Astrocyte (in vitro differentiated cells and primary cell): ENCODE results near the gene DOCK3. TPM values are rescaled to one million over a fixed set of nuclear protein-coding genes. Genes with fewer than 3 reads are reported as not detected.

Experiments
- DNase-seq: peaks from one replicate; pipeline ENCODE4 v3.0.0-alpha.2; 2010; ENCODE audit warnings: low read depth
- FAIRE-seq: peaks from 2 replicates; lab custom pipeline; 2011; peaks lifted over from hg19 to GRCh38; lab: Jason Lieb, UNC
- H2AFZ ChIP-seq: 2 replicates; pipeline ENCODE4 v1.6.0; 2012; ENCODE audit warnings: low read depth, low read length, inconsistent platforms
- H3K27ac ChIP-seq: 2 replicates; pipeline ENCODE4 v1.5.1; 2011; ENCODE audit warnings: low read depth, low read length, inconsistent platforms
- H3K27me3 ChIP-seq: 2 replicates; pipeline ENCODE4 v1.6.0; 2011; ENCODE audit warnings: low read length, inconsistent platforms; ENCODE audit not compliant: insufficient read depth
- H3K36me3 ChIP-seq: 2 replicates; pipeline ENCODE4 v1.5.1; 2011; ENCODE audit warnings: low read length, inconsistent platforms; ENCODE audit not compliant: insufficient read depth
- H3K4me1 ChIP-seq: 2 replicates; pipeline ENCODE4 v1.5.1; 2011; ENCODE audit warnings: low read length, inconsistent platforms; ENCODE audit not compliant: insufficient read depth
- H3K4me2 ChIP-seq: 2 replicates; pipeline ENCODE4 v1.6.0; 2012; ENCODE audit warnings: low read length, inconsistent platforms
- H3K4me3 ChIP-seq: 2 replicates; pipeline ENCODE4 v1.5.1; 2011; ENCODE audit warnings: low read depth, mild to moderate bottlenecking, low read length, inconsistent platforms; ENCODE audit not compliant: insufficient read depth
- H3K79me2 ChIP-seq: 2 replicates; pipeline ENCODE4 v1.6.0; 2012; ENCODE audit warnings: mild to moderate bottlenecking, low read length, inconsistent platforms; ENCODE audit not compliant: insufficient read depth
- H3K9ac ChIP-seq: 2 replicates; pipeline ENCODE4 v1.6.0; 2012; ENCODE audit warnings: mild to moderate bottlenecking, low read length, inconsistent platforms
- H3K9me3 ChIP-seq: 2 replicates; pipeline ENCODE4 v1.5.1; 2012; ENCODE audit warnings: low read depth, mild to moderate bottlenecking, low read length, inconsistent platforms; ENCODE audit not compliant: insufficient read depth
- H4K20me1 ChIP-seq: 2 replicates; pipeline ENCODE4 v1.6.0; 2012; ENCODE audit warnings: low read length, inconsistent platforms; ENCODE audit not compliant: insufficient read depth
- H3K27ac Mint-ChIP-seq: one replicate; pipeline ENCODE4 v1.8.0; 2021; ENCODE audit warnings: mild to moderate bottlenecking, mixed read lengths; ENCODE audit not compliant: unreplicated experiment
- H3K27me3 Mint-ChIP-seq: one replicate; pipeline ENCODE4 v1.8.0; 2021; ENCODE audit warnings: low read depth, mixed read lengths; ENCODE audit not compliant: unreplicated experiment
- H3K36me3 Mint-ChIP-seq: one replicate; pipeline ENCODE4 v1.8.0; 2021; ENCODE audit warnings: low read depth, mixed read lengths; ENCODE audit not compliant: unreplicated experiment
- H3K4me1 Mint-ChIP-seq: one replicate; pipeline ENCODE4 v1.8.0; 2021; ENCODE audit warnings: low read depth, mixed read lengths; ENCODE audit not compliant: unreplicated experiment
- H3K4me3 Mint-ChIP-seq: one replicate; pipeline ENCODE4 v1.8.0; 2021; ENCODE audit warnings: mild to moderate bottlenecking, moderate library complexity, mixed read lengths; ENCODE audit not compliant: unreplicated experiment
- H3K9me3 Mint-ChIP-seq: one replicate; pipeline ENCODE4 v1.8.0; 2021; ENCODE audit warnings: mild to moderate bottlenecking, mixed read lengths; ENCODE audit not compliant: unreplicated experiment
- EZH2 ChIP-seq: IDR thresholded peaks from 2 replicates; pipeline ENCODE4 v1.6.1; 2012; ENCODE audit warnings: mild to moderate bottlenecking, low read length, inconsistent platforms; ENCODE audit not compliant: insufficient read depth
- total RNA-seq: library from RNA; stranded (reverse); gene quantifications from 2 replicates; pipeline ENCODE4 v1.2.1, GENCODE V29; 2021
- TF ChIP-seq, protein P1 (sequence below): IDR thresholded peaks from 2 replicates; pipeline ENCODE4 v1.5.1; 2011; ENCODE audit warnings: low read depth, mild to moderate bottlenecking, inconsistent platforms, low read length, moderate library complexity; ENCODE audit not compliant: insufficient read depth

Gene DOCK3
- total RNA-seq, 1 donor from 2014 or later: 3.3 TPM

GRCh38 chr3:51333021-51333420, 658.3 kb downstream of the DOCK3 start:
- H3K27ac Mint-ChIP-seq: no peak overlapping the region
- H3K4me3 ChIP-seq: no peak overlapping the region
- H3K27ac ChIP-seq: no peak overlapping the region
- DNase-seq: no peak
- no peaks in the 10 kb centered on the region for H3K36me3 ChIP-seq
- no peaks in the 10 kb centered on the region for H3K27me3 Mint-ChIP-seq
- FAIRE-seq: no peak
- H3K36me3 Mint-ChIP-seq: no peaks in the 10 kb centered on the region
- TF ChIP-seq EZH2: no peak
- no peak overlapping the region for H2AFZ ChIP-seq
- H3K9ac ChIP-seq: no peak overlapping the region
- H4K20me1 ChIP-seq: no peaks in the 10 kb centered on the region
- H3K4me1 Mint-ChIP-seq: peaks cover 10% of the 10 kb centered on the region
- no peaks in the 10 kb centered on the region for H3K27me3 ChIP-seq
- H3K9me3 Mint-ChIP-seq: peaks cover 3% of the 10 kb centered on the region
- H3K4me1 ChIP-seq: no peaks in the 10 kb centered on the region
- no peaks in the 10 kb centered on the region for H3K79me2 ChIP-seq
- no peaks in the 10 kb centered on the region for H3K9me3 ChIP-seq
- H3K4me2 ChIP-seq: no peak overlapping the region
- H3K4me3 Mint-ChIP-seq: no peak overlapping the region

- TF ChIP-seq, protein P1, sequence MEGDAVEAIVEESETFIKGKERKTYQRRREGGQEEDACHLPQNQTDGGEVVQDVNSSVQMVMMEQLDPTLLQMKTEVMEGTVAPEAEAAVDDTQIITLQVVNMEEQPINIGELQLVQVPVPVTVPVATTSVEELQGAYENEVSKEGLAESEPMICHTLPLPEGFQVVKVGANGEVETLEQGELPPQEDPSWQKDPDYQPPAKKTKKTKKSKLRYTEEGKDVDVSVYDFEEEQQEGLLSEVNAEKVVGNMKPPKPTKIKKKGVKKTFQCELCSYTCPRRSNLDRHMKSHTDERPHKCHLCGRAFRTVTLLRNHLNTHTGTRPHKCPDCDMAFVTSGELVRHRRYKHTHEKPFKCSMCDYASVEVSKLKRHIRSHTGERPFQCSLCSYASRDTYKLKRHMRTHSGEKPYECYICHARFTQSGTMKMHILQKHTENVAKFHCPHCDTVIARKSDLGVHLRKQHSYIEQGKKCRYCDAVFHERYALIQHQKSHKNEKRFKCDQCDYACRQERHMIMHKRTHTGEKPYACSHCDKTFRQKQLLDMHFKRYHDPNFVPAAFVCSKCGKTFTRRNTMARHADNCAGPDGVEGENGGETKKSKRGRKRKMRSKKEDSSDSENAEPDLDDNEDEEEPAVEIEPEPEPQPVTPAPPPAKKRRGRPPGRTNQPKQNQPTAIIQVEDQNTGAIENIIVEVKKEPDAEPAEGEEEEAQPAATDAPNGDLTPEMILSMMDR: no peak
- no peak for TF ChIP-seq EZH2
These were observed 661.5 kb downstream of the DOCK3 start for GRCh38 chr3:51336261-51336660.

GRCh38 chr3:51337666-51338065, 662.9 kb downstream of the DOCK3 start:
- Histone ChIP-seq H4K20me1 (no peaks in the 10 kb centered on the region), H3K4me1 (peaks cover 23% of the 10 kb centered on the region), H3K4me2 (no peak overlapping the region), H3K79me2 (no peaks in the 10 kb centered on the region), H3K9ac (no peak overlapping the region), H2AFZ (no peak overlapping the region), H3K36me3 (no peaks in the 10 kb centered on the region), H3K27ac (no peak overlapping the region), H3K27me3 (no peaks in the 10 kb centered on the region), H3K4me3 (no peak overlapping the region), H3K9me3 (no peaks in the 10 kb centered on the region)
- no peak for TF ChIP-seq EZH2
- TF ChIP-seq, protein P1: no peak
- no peaks in the 10 kb centered on the region for H3K27me3 Mint-ChIP-seq
- no peak overlapping the region for H3K4me3 Mint-ChIP-seq
- H3K36me3 Mint-ChIP-seq: peaks cover 4% of the 10 kb centered on the region
- H3K27ac Mint-ChIP-seq: no peak overlapping the region
- DNase-seq (no peak), FAIRE-seq (no peak)
- peaks cover 31% of the 10 kb centered on the region for H3K4me1 Mint-ChIP-seq
- peaks cover 3% of the 10 kb centered on the region for H3K9me3 Mint-ChIP-seq

More at GRCh38 chr3:51336261-51336660, 661.5 kb downstream of the DOCK3 start:
- no peaks in the 10 kb centered on the region for H4K20me1 ChIP-seq
- H3K27me3 ChIP-seq: no peaks in the 10 kb centered on the region
- Mint-ChIP-seq H3K36me3 (peaks cover 4% of the 10 kb centered on the region), H3K27me3 (no peaks in the 10 kb centered on the region), H3K4me1 (peaks cover 28% of the 10 kb centered on the region), H3K27ac (peak overlapping the region; percentile 58), H3K9me3 (peaks cover 3% of the 10 kb centered on the region), H3K4me3 (no peak overlapping the region)
- H2AFZ ChIP-seq: no peak overlapping the region
- H3K9ac ChIP-seq: no peak overlapping the region
- no peak overlapping the region for H3K27ac ChIP-seq
- H3K4me2 ChIP-seq: no peak overlapping the region
- H3K4me3 ChIP-seq: no peak overlapping the region
- H3K36me3 ChIP-seq: no peaks in the 10 kb centered on the region
- no peaks in the 10 kb centered on the region for H3K9me3 ChIP-seq
- no peak for FAIRE-seq
- peaks cover 19% of the 10 kb centered on the region for H3K4me1 ChIP-seq
- DNase-seq: no peak
- H3K79me2 ChIP-seq: no peaks in the 10 kb centered on the region
